ENCODE measurements around the gene DOCK8. TPM values are rescaled to one million over a fixed set of nuclear protein-coding genes. Genes with fewer than 3 reads are reported as not detected.
"Not testable (repeated sequence)": the region's sequence is repeated elsewhere in the genome, so short reads cannot be mapped to it uniquely, and the experiment has no call there.

DOCK8 gene
- total and polyA plus RNA-seq, 3 donors from 2014 or later: 46.7 to 63.9 (median 51.4) TPM

GRCh38 chr9:401223-401622, 186.6 kb downstream of the DOCK8 start:
- Histone ChIP-seq H3K4me3 (no peak overlapping the region), H3K36me3 (ENCODE audit: low read depth, missing control alignments) (no peaks in the 10 kb centered on the region), H3K27ac (no peak overlapping the region), H3K9me3 (no peaks in the 10 kb centered on the region), H3K27me3 (no peaks in the 10 kb centered on the region), H3K4me1 (no peaks in the 10 kb centered on the region)
- intact Hi-C loops (cut with DNase I; ENCODE audit: low total_unique reads): no loop called here
- WGBS, 2 donors: 76% methylated on average over 3 of the region's 3 CpGs
- DNase-seq: no peak
- TF ChIP-seq CTCF (IDR thresholded peaks at IDR 0.05) (no peak), POLR2A (IDR thresholded peaks at IDR 0.05) (no peak)

GRCh38 chr9:404234-404633, 189.6 kb downstream of the DOCK8 start:
- no peak overlapping the region for H3K27ac ChIP-seq
- no peaks in the 10 kb centered on the region for H3K27me3 ChIP-seq
- H3K4me1 ChIP-seq: no peaks in the 10 kb centered on the region
- no peaks in the 10 kb centered on the region for H3K9me3 ChIP-seq
- H3K4me3 ChIP-seq: no peak overlapping the region
- no peaks in the 10 kb centered on the region for H3K36me3 ChIP-seq (ENCODE audit: low read depth, missing control alignments)
- 95 to 96% methylated on average over 3 of the region's 3 CpGs for WGBS, 2 donors
- intact Hi-C loops (cut with DNase I; ENCODE audit: low total_unique reads): no loop called here
- no peak for DNase-seq
- TF ChIP-seq CTCF (IDR thresholded peaks at IDR 0.05) (no peak), POLR2A (IDR thresholded peaks at IDR 0.05) (no peak)

- no peaks in the 10 kb centered on the region for H3K36me3 ChIP-seq (ENCODE audit: low read depth, missing control alignments)
- no peaks in the 10 kb centered on the region for H3K27me3 ChIP-seq
- WGBS, 2 donors: 60 to 66% methylated on average over 1 of the region's 1 CpG
- no peak for TF ChIP-seq CTCF (IDR thresholded peaks at IDR 0.05)
- TF ChIP-seq POLR2A (IDR thresholded peaks at IDR 0.05): no peak
- DNase-seq: no peak
- no peak overlapping the region for H3K27ac ChIP-seq
- intact Hi-C loops (cut with DNase I; ENCODE audit: low total_unique reads): no loop called here
- no peaks in the 10 kb centered on the region for H3K4me1 ChIP-seq
- H3K4me3 ChIP-seq: no peak overlapping the region
- H3K9me3 ChIP-seq: no peaks in the 10 kb centered on the region
Observed at GRCh38 chr9:405341-405740, 190.7 kb downstream of the DOCK8 start.

DNA sequence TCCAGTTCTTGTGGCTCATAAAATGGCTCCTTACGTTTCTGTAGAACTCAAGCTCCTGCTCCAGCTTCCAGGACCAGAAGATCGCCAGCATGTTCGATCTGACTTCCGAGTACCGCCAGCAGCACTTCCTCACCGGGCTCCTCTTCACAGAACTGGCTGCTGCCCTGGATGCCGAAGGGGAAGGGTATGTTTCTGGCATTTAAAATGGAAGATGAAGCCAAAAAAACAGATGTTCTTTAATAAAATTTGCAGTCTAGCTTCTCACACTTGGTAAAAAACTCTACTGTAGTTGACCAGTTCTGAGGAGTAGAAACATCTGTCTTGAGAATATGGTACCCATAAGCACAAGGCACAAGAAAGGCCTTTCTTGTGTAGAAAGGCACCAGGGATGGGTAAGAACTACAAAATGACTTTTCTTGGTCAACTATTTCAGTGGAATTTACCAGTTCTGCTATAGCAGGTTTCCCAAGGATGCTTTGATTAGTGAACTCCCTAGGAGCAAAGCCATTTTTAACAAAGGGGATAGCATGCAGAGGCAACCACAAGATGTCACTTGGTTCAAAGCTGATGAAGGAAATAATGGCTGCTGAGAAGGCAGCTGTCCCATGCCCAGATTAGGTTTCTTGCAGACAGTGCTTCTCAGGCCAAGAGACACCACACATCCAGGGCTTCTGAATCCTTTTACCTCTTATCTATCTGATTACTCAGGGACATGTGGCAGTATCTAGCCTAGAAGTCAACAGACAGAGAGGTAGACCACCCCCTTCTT, 192.4 kb downstream of the DOCK8 start:
- no peak overlapping the region for H3K27ac ChIP-seq
- no peaks in the 10 kb centered on the region for H3K9me3 ChIP-seq
- no peaks in the 10 kb centered on the region for H3K27me3 ChIP-seq
- 92 to 95% methylated on average over 7 of the region's 7 CpGs for WGBS, 2 donors
- no peak for DNase-seq
- no peak overlapping the region for H3K4me3 ChIP-seq
- H3K36me3 ChIP-seq (ENCODE audit: low read depth, missing control alignments): no peaks in the 10 kb centered on the region
- no peaks in the 10 kb centered on the region for H3K4me1 ChIP-seq
- intact Hi-C loops (cut with DNase I; ENCODE audit: low total_unique reads): no loop called here
- no peak for TF ChIP-seq CTCF (IDR thresholded peaks at IDR 0.05)
- no peak for TF ChIP-seq POLR2A (IDR thresholded peaks at IDR 0.05)

GRCh38 chr9:409655-410054, 195.0 kb downstream of the DOCK8 start:
- DNase-seq; H3K9me3 ChIP-seq; H3K4me3 ChIP-seq; intact Hi-C loops (cut with DNase I; ENCODE audit: low total_unique reads); H3K4me1 ChIP-seq; H3K27ac ChIP-seq; H3K27me3 ChIP-seq; H3K36me3 ChIP-seq (ENCODE audit: low read depth, missing control alignments): not testable (repeated sequence)
- 87 to 98% methylated on average over 7 of the region's 7 CpGs for WGBS, 2 donors
